HepG2 (cell line): ENCODE measurements around the gene LBR. TPM values are rescaled to one million over a fixed set of nuclear protein-coding genes. Genes with fewer than 3 reads are reported as not detected.

Experiments
- AGO1 ChIP-seq: fragments of 200-400 bp; formaldehyde crosslinking; IDR thresholded peaks from 2 replicates; pipeline ENCODE4 v1.6.1; 2017; ENCODE audit warnings: mild to moderate bottlenecking, low read depth, low read length, moderate library complexity; ENCODE audit not compliant: poor library complexity, severe bottlenecking
- GZF1 ChIP-seq: sonication (generic); formaldehyde crosslinking; IDR thresholded peaks from 2 replicates; pipeline ENCODE4 v1.5.1; 2020; ENCODE audit warnings: mild to moderate bottlenecking, missing genetic modification reagents
- HINFP ChIP-seq: sonication (generic); formaldehyde crosslinking; IDR thresholded peaks from 2 replicates; pipeline ENCODE4 v1.4.0; 2020; ENCODE audit warnings: low read depth, mild to moderate bottlenecking, missing genetic modification reagents
- HNF4G ChIP-seq, 2 experiments: sonication (generic) in 1 of 2; formaldehyde crosslinking in 1 of 2; IDR thresholded peaks; 2 replicates each; pipeline versions ENCODE4 v1.4.0 to v1.6.1; 2011 to 2020; ENCODE audit warnings: borderline replicate concordance in 2 of 2, low read depth in 2 of 2, mild to moderate bottlenecking in 2 of 2, low read length in 1 of 2, missing genetic modification reagents in 1 of 2, moderate library complexity in 1 of 2
- HNRNPL ChIP-seq: fragments of 200-400 bp; formaldehyde crosslinking; IDR thresholded peaks from 2 replicates; pipeline ENCODE4 v1.6.1; 2017; ENCODE audit warnings: mild to moderate bottlenecking, low read depth, low read length
- ISX ChIP-seq: sonication (generic); formaldehyde crosslinking; conservative IDR thresholded peaks from 2 replicates; pipeline ENCODE4 v1.5.0; 2020; ENCODE audit warnings: missing genetic modification reagents
- PHF20 ChIP-seq: sonication (generic); formaldehyde crosslinking; IDR thresholded peaks from 2 replicates; pipeline ENCODE4 v1.5.0; 2020; ENCODE audit warnings: mild to moderate bottlenecking, missing genetic modification reagents
- SKIL ChIP-seq: sonication (generic); formaldehyde crosslinking; IDR thresholded peaks from 2 replicates; pipeline ENCODE4 v1.8.0; 2022; ENCODE audit warnings: missing genetic modification reagents, mild to moderate bottlenecking, moderate library complexity, borderline replicate concordance
- ZMAT3 ChIP-seq: sonication (generic); formaldehyde crosslinking; conservative IDR thresholded peaks from 2 replicates; pipeline ENCODE4 v1.7.0; 2021; ENCODE audit warnings: missing genetic modification reagents
- ZNF569 ChIP-seq: sonication (generic); formaldehyde crosslinking; IDR thresholded peaks from 2 replicates; pipeline ENCODE4 v1.5.0; 2020; ENCODE audit warnings: mild to moderate bottlenecking, missing genetic modification reagents, moderate library complexity, borderline replicate concordance
- ZNF780A ChIP-seq: sonication (generic); formaldehyde crosslinking; IDR thresholded peaks from 2 replicates; pipeline ENCODE4 v1.8.0; 2022; ENCODE audit warnings: mild to moderate bottlenecking, missing genetic modification reagents, moderate library complexity
- polyA plus RNA-seq, 8 experiments: library from polyadenylated mRNA; depleted of rRNA in 3 of 8; stranded (reverse) in 7 of 8; unstranded in 1 of 8; fragments of >200 nt; fragmentation: Illumina TruSeq in 4 of 8; extraction: Trizol in 4 of 8; gene quantifications; 2 replicates each; pipeline versions ENCODE4 v1.2.1 to v1.2.3, GENCODE V29; 2011 to 2016; ENCODE audit warnings: low read depth in 4 of 8, missing spikeins in 1 of 8, mixed read lengths in 1 of 8; ENCODE audit not compliant: insufficient read depth in 1 of 8
- total RNA-seq, 5 experiments: library from RNA; depleted of rRNA; stranded (reverse); fragments of >200 nt; fragmentation: Illumina TruSeq; extraction: Trizol; gene quantifications; 2 replicates each; pipeline ENCODE4 v1.2.3, GENCODE V29; 2016; ENCODE audit warnings: low read depth in 1 of 5
- TF ChIP-seq, protein P1 (sequence below): sonication (generic); formaldehyde crosslinking; IDR thresholded peaks from 2 replicates; pipeline ENCODE4 v1.4.0; 2020; ENCODE audit warnings: low read depth, missing genetic modification reagents
- TF ChIP-seq, protein P2 (sequence below): sonication (generic); formaldehyde crosslinking; IDR thresholded peaks from 2 replicates; pipeline ENCODE4 v1.4.0; 2020; ENCODE audit warnings: mild to moderate bottlenecking, missing genetic modification reagents
- TF ChIP-seq, protein P3 (sequence below): sonication (generic); formaldehyde crosslinking; conservative IDR thresholded peaks from 2 replicates; pipeline ENCODE4 v1.4.0; 2020; ENCODE audit warnings: mild to moderate bottlenecking, missing genetic modification reagents, moderate library complexity

The LBR gene
- total and polyA plus RNA-seq, 2 of the 13 experiments (the other 11 are each of a cell fraction or from before 2014, with no cell fraction given) = 38.9 to 76.7 TPM

DNA sequence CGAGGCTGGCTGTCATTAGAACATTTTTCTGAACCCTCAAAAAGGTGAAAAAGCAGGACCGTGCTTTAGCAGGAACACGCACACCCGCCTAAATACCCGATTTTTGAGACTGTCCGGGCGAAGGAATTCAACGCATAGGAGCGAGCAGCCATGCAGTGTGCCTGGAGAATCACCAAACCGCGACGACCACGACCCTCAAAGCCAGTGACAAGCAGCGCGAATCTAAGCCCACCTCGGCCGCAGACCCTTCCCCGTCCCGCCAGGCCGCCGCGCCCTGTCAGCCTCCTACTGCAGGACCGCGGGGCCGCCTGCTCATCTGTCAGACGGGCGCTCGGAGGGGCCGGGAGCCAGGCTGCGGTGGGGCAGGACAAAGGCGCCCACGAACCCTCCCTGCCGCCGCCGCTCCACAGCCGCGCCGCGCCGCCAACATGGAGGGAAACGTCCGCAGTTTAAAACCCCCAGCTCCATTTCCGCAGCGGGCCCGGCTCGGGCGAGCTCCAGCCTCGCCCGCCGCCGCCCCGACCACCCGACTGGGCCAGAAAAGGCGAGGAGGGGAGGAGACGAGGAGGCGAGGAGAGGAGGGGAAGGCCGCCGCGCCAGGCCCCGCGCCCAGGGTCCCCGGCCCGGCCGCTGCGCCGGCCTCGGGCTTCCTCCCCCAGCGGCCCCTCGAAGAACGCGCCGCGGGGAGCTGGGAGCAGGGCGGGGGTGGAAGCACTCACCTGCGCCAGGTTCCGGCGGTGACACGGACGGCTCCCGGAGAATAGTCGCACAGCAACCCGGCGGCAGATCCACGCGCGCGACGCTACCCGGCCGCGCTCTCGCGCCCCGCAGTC lies at the start of gene LBR (continued):
- TF ChIP-seq GZF1 (CRISPR knock-in tag) = peak; percentile 67
- no peak for TF ChIP-seq ZNF780A (CRISPR knock-in tag)
- TF ChIP-seq PHF20 (CRISPR knock-in tag) = no peak
- no peak for TF ChIP-seq ISX
- no peak for TF ChIP-seq HNF4G (IDR thresholded peaks at IDR 0.05; ENCODE audit: borderline replicate concordance, low read depth, low read length)
- TF ChIP-seq HNF4G (CRISPR knock-in tag; IDR thresholded peaks at IDR 0.05; ENCODE audit: borderline replicate concordance, low read depth) = no peak
- TF ChIP-seq HNRNPL = 0 out of 2 replicates have a peak, but pooled peaks have one; percentile 3
- no peak for TF ChIP-seq HINFP (CRISPR knock-in tag)
- TF ChIP-seq, protein P1, sequence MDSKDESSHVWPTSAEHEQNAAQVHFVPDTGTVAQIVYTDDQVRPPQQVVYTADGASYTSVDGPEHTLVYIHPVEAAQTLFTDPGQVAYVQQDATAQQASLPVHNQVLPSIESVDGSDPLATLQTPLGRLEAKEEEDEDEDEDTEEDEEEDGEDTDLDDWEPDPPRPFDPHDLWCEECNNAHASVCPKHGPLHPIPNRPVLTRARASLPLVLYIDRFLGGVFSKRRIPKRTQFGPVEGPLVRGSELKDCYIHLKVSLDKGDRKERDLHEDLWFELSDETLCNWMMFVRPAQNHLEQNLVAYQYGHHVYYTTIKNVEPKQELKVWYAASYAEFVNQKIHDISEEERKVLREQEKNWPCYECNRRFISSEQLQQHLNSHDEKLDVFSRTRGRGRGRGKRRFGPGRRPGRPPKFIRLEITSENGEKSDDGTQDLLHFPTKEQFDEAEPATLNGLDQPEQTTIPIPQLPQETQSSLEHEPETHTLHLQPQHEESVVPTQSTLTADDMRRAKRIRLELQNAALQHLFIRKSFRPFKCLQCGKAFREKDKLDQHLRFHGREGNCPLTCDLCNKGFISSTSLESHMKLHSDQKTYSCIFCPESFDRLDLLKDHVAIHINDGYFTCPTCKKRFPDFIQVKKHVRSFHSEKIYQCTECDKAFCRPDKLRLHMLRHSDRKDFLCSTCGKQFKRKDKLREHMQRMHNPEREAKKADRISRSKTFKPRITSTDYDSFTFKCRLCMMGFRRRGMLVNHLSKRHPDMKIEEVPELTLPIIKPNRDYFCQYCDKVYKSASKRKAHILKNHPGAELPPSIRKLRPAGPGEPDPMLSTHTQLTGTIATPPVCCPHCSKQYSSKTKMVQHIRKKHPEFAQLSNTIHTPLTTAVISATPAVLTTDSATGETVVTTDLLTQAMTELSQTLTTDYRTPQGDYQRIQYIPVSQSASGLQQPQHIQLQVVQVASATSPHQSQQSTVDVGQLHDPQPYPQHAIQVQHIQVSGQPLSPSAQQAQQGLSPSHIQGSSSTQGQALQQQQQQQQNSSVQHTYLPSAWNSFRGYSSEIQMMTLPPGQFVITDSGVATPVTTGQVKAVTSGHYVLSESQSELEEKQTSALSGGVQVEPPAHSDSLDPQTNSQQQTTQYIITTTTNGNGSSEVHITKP = no peak
- TF ChIP-seq, protein P2, sequence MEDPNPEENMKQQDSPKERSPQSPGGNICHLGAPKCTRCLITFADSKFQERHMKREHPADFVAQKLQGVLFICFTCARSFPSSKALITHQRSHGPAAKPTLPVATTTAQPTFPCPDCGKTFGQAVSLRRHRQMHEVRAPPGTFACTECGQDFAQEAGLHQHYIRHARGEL = no peak
- 0 out of 2 replicates have a peak, but pooled peaks have one; percentile 0 for TF ChIP-seq ZMAT3 (CRISPR knock-in tag)
- TF ChIP-seq ZNF569 (CRISPR knock-in tag) = no peak
- TF ChIP-seq AGO1 = no peak
- TF ChIP-seq, protein P3, sequence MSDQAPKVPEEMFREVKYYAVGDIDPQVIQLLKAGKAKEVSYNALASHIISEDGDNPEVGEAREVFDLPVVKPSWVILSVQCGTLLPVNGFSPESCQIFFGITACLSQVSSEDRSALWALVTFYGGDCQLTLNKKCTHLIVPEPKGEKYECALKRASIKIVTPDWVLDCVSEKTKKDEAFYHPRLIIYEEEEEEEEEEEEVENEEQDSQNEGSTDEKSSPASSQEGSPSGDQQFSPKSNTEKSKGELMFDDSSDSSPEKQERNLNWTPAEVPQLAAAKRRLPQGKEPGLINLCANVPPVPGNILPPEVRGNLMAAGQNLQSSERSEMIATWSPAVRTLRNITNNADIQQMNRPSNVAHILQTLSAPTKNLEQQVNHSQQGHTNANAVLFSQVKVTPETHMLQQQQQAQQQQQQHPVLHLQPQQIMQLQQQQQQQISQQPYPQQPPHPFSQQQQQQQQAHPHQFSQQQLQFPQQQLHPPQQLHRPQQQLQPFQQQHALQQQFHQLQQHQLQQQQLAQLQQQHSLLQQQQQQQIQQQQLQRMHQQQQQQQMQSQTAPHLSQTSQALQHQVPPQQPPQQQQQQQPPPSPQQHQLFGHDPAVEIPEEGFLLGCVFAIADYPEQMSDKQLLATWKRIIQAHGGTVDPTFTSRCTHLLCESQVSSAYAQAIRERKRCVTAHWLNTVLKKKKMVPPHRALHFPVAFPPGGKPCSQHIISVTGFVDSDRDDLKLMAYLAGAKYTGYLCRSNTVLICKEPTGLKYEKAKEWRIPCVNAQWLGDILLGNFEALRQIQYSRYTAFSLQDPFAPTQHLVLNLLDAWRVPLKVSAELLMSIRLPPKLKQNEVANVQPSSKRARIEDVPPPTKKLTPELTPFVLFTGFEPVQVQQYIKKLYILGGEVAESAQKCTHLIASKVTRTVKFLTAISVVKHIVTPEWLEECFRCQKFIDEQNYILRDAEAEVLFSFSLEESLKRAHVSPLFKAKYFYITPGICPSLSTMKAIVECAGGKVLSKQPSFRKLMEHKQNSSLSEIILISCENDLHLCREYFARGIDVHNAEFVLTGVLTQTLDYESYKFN = no peak
- no peak for TF ChIP-seq SKIL (CRISPR knock-in tag)
